CD4-positive, alpha-beta T cell treated with Interleukin-10 for 1 hour (primary cell): ENCODE results near the gene LRP1B.
"Not testable (repeated sequence)": the region's sequence is repeated elsewhere in the genome, so short reads cannot be mapped to it uniquely, and the experiment has no call there.

ENCODE experiments used
- DNase-seq: peaks from one replicate; pipeline ENCODE4 v3.0.0-alpha.2; 2020

The LRP1B gene

DNA sequence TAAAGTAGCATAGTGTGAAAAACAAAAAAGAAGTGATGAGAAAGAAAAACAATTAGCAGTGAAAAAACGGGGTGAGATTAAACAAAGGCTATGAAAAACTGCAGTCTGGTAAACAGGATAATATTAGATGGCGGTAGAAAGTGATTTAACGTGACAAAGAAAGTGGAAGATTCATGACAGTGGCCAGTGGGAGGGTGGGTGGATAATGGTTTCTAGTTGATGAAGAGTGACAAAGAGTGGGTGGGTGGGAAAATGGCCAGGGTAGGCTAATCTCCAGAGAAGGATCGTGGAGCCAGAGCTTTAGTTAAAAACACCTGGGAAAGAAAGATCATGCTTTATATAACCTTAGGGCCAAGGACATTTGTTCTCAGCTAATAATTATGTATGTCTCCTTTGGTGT lies 1667.8 kb downstream of the LRP1B start:
- DNase-seq: no peak

DNA sequence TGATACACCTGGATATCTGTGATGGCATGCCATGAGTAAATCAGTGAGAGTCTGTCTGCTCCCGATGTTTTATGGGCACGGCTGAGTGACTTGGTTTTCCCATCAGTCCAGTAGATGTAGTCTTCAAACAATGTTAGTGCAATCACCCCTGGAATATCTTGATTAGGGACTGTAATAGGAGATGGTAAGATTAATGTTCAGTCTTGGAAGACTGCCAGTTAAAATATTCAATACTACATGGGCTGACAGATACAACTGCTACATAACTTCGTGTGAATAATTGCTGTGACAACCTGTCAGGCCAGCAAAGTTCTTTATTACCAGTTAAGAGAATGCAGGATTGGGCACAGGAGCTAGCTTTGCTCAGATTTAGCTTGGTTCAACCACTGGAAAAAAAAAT lies 1673.3 kb downstream of the LRP1B start:
- DNase-seq: no peak

DNA sequence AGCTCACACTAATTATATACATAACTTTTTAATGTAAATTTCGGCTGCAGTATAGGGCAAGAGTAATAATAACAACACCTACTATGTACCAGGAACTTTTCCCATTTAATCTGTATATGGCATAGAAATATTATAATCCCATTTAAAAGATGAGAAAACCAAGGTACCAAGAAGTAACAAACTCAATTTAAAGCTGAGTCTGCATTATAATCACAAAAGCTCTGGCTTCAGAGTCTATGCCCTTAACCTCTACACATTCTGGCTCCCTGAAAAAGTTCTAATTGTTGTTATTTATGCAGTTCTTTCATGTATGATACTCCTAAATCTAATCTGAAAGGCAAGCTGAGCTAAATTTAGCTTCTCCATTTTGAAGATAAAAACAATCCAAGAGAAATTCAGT lies 1675.5 kb downstream of the LRP1B start:
- no peak for DNase-seq

DNA sequence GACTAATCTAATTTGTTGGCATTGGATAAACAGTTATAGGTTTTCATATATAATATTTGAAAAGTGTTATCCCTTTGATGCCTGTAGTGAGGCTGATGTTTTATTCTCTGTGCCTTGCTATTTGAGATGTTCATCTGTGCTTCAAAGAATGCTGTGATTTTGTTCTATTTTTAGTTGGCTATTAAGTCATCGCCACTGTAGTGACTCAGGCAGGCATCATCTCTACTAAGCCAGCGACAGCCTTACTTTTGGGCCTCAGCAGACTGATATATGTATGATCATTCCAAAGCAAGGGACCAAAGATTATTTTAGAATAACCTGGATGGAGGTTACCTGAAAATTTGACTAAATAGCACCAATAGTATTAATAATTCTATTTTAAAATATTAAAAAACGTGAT lies 1676.1 kb downstream of the LRP1B start:
- no peak for DNase-seq

DNA sequence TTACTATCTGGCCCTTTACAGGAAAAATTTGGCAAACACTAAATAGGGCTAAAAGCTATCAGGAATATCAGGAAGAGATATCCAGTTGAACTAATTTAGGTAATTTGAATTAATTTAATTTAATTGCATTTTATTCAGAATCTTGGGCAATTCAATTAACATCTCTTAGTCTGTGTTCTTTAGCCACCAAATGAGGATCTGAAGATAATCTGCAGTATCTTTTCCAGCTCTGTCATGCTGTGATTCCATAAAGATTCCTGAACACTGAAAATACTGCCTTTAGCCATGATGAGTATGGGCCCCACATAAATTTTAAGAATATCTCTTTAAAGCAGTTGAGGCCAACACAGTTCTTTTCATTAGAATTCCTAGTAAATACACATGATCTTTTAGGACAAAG lies 1679.5 kb downstream of the LRP1B start:
- DNase-seq: no peak

DNA sequence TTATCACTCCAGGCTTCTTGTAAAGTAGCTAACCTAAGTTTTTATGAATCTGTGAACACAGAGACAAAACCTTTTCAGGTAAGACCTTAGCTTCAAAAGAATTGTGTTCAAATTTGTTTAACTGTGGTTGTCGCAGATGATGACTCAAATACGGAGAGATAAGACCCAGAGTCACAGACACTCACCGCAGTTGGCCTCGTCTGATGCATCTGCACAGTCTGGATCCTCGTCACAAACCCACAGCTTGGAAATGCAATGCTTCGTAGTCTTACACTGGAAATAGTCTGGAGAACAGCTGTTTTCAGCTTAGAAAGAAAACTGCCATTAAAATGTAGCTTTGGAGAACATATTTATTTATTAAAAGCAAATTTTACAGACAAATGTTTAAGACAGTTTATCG lies 1688.5 kb downstream of the LRP1B start:
- DNase-seq: no peak

DNA sequence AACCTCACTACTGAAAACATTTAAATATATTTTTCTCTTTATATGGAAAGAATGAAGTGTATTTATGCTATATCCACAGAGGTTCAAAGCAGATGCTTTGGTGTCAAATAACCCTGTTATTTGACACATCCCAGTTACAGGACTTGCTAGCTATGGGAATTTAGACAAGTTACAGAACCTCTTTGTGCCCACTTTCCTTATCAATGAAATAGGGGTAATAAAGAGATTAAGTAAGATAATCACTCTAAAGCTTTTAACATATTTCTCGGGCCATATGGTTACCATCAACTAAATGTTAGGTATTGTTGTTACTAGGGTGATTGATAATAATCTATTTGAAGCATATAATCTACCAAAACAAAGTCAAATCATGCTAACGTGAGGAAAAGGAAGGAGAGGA lies 1690.0 kb downstream of the LRP1B start:
- no peak for DNase-seq

DNA sequence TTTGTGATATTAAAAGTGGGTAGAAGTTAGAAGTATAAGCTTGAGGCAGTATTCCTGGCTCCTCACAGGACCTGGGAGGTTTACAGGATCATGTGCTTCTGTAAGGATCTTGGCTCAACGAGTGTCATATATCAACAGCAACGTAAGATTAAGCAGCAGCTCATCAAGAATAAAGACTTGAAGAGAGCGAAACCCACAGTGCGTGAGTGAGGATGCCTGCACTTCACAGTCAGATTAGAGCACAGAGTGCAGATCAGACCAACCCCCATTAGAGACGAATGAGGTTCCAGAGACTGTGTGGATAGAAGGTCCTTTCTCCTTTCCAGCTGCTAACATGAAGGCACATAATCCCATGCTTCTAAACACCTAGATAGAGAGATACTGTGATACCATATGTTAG lies 1693.9 kb downstream of the LRP1B start:
- no peak for DNase-seq

DNA sequence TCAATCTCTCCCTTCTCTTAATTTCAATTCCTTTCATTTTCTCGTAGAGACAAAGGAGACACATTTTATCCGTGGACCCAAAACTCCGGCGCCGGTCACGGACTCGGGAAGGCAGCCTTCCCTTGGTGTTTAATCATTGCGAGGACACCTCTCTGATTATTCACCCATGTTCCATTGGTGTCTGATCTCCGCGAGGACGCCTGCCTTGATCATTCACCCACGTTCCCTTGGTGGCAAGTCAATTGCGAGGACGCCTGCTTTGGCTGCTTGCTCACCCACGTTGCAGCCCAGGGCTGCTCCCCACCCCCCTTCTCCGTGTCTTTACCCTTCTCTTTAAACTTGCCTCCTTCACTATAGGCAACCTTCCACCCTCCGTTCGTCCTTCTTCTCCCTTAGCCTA lies 1703.8 kb downstream of the LRP1B start:
- not testable (repeated sequence) for DNase-seq

DNA sequence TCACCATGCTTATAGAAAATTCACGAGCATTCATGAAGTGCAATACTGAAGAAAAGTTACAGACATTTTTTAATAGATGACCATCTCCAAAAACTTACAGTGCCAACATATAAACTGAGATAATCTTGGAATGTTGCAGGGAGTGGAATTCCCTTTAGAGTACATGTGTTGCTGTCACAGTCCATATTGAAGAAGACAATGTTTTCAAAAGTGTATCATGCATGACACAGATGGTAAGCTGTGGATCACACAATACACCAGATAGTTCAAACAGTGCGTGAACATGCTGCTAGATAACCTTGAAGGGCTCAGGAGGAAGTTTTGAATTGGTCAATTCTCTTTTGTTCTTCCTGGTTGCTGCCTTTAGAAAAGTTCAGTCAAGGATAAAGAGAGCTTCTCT lies 1706.3 kb downstream of the LRP1B start:
- no peak for DNase-seq

DNA sequence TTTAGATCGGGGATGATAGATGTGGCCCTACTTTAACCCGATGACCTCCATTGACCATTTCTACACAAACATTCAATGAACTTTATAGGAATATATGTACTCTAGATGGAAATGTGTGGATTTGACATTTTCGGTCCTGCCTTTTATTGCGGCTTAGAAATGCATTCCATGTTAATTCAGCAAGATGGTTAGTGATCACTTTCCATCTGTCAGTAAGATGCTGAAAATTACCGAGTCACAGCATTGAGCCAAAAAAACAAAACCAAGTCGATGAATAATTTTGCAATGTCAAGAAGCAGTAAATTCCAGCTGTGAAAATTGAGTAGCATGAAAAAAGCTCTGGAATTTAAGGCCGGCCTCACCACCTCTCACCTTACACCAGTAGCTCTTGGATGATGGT lies 1708.1 kb downstream of the LRP1B start:
- DNase-seq: no peak

DNA sequence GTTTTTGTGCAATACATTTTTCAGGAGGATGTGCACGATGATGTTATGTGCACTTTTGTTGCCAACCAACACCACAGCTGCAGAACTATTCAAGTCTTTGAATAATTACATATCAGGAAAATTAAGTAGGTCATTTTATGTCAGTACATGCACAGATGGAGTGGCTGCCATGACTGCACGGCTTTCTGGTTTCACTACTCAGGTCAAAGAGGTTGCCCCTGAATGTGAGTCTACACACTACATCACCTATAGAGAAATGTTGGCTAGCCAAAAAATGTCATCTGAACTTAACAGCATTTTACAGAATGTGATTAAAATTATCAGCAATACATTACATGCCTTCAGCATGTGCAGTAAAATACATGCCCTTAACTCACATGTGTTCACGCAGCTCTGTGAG lies 1713.3 kb downstream of the LRP1B start:
- no peak for DNase-seq

DNA sequence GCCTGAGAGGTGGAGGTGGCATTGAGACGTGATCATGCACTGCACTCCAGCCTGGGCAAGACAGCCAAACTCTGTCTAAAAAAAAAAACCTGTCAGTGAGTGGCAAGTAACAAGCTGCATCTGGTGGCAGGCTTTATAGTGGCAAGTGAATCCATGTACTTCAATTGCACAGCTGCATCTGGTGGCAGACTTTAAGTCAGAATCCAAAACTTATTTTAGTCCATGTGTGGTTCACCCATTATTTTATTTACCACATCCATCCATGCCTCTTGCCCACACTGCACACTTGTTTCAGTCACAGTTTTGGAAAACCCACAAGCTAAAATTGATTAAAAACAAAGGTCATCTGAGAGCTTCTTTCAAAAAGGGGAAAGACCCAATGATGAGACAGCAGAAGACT lies 1714.2 kb downstream of the LRP1B start:
- no peak for DNase-seq

DNA sequence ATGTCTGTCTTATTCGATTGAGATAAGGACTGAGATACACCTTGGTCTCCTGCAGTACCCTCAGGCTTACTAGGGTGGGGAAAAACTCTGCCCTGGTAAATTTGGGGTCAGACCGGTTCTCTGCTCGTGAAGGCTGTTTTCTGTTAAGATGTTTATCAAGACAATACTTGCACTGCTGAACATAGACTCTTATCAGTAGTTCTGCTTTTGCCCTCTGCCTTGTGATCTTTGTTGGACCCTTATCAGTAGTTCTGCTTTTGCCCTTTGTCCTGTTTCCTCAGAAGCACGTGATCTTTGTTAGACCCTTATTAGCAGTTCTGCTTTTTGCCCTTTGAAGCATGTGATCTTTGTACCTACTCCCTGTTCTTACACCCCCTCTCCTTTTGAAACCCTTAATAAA lies 1715.8 kb downstream of the LRP1B start:
- not testable (repeated sequence) for DNase-seq

DNA sequence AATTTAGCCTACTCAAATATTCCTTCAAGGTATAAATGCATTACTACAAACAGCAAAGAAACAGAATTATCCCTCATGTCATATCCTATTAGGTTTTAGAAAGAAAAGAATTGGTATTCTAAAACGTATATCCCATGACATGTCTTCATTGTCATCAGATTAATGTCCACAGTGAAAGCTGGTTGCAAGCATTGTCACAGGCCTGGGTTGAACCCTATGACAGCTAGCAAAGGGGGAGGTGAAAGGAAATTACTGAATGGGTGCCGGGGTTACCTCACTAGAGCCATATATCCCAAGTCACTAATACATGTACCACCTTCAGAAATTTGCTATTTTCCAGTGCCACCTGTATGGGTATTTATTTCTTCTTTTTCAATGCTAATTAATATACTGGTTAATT lies 1720.1 kb downstream of the LRP1B start:
- DNase-seq: no peak

DNA sequence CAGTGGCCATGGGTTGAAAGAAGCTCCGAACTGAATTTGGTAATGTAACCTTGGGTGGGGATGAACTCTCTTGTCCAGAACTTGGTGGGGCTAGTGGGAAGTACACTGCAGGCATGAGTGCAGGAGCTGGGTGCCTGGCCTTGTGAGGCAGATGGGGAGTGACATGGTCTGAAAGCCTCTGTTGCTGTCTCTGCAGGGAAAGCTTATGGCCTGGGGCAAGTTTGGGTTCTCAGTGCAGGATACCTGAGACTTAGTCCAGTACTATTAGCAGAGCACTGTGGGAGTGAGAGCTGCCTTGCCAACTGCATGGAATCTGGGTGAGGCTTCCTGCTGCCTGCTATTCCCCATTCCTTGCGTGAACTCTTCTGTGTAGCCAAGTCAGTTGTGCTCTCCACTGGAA lies 1729.8 kb downstream of the LRP1B start:
- no peak for DNase-seq

DNA sequence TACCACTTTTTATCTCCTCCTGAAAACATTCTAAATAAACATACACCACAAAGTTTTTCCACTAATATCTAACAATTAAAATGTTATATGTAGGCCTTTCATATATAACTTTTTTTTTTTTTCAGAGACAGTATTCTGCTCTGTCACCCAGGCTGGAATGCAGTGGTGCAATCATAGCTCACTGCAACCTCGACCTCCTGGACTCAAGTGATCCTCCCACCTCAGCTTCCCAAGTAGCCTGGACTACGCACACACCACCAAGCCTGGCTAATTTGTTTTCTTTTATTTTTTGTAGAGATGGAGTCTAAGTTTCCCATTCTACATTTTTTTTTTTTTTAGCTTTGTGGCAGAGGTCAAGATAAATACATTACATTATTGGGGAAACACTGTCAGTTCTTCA lies 1738.0 kb downstream of the LRP1B start:
- DNase-seq: no peak

DNA sequence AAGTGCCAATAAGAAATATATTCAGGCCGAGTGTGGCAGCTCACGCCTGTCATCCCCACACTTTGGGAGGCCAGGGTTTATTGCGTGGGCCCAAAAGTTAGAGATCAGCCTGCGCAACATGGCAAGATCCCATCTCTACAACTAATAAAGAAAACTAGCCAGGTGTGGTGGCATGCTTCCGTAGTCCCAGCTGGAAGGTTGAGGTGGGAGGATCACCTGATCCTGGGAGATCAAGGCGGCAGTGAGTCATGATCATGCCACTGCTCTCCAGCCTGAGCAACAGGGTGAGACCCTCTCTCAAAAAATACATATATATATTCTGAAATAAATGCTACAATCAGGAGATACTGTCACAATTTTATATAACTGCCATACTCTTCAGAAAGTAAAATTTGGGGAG lies 1745.9 kb downstream of the LRP1B start:
- no peak for DNase-seq

DNA sequence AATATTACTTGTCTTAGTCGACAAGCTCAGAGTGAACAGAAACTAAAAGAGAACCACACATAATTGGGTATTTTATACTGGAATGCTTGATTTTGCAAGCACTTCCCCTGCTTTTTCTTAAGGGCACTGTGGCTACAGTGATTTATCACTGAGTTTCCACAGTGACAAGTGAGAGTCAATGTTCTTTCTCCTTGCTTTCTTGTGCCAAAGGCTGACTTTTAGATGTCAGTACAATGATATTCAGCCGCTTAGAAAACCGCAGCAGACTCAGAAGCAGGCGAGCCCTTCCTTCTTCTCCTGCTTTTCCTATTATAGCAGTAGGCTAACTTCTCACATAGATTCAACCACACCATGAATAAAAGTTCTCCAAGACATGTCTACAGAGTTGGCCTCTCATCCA lies 1747.0 kb downstream of the LRP1B start:
- no peak for DNase-seq

DNA sequence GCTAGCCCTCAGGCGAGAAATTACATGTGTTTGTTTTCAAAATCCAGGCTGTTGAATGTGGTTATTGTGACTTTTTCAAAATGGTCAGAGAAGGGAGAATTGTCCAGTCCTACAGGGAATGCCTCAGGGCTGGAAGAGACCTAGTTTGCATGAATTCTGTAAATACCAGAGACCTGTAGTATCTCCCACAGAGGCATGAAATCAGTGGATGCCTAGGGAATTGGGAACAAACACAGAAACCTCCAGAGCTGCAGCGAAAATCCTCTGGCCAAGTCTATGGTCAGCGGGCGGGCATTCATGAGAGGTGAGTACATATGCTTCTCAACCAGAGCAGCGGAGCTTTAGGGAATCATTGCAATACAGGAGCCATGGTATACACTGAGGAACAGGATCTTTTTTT lies 1754.1 kb downstream of the LRP1B start:
- no peak for DNase-seq

DNA sequence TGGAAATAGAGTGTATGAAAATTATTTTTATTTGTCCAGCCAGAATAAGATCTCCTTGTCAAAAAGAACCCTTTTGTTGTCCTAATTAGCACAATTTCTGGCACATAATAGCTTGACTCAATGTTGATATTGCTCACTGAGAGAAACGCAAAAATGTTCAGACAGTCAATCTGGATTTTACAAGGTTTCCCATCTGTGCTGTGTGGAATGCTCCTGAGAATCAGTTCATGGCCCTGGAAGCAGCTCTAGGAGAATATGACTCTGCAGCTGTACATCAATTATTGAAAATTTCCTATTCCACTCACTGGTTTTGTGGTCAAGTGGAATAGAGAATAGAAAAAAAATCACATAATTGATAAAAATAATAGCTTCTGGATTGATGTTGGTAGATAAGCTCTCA lies 1767.7 kb downstream of the LRP1B start:
- no peak for DNase-seq

DNA sequence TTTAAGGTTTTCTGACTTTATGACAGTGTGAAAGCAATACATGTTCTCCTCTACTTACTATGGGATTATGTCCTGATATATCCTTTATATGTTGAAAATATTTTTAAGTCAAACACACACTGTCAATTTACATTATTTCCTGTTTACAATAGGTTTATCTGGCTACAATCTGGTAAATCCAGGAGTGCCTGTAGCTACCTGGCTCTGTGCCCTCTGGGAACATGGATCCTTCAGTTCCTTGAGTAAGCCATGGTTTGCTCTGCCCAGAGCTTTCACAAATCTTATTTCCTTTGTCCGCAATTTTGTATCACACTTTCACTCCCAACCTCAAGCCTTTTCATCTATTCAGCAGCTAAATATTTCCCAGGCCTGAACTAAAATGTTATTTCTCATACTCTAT lies 1768.5 kb downstream of the LRP1B start:
- no peak for DNase-seq

DNA sequence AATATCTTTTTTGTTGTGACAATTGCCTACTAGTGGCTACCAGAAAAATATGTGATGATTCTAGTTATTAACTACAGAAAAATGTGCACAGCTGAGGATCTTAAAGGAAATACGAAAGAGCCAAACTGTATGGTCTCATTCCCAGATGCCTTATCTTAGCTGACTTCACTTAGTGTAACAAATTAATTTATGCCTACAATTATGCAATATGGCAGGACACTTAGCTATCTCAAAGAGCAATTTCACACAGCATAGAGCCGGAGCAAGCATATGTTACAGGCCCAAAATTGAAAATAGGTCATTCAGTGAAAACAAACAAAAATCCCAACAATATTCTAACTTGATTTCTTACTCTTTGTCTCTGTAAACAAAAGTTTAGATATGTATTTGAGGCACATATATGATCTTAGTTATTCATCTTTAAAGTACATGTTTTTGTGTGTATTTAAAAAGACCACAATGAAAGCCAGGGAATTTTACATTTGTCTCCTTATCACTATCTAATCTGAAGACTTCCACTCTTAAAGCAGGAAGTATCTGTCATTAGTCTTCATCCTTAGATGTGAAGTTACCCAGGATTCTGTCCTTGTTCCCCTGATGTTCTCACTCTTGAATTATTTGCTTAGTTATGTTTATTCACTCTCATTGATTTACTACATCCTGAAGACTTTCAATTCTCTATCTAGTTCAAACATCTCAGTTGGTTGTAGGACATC lies 1771.6 kb downstream of the LRP1B start:
- no peak for DNase-seq

DNA sequence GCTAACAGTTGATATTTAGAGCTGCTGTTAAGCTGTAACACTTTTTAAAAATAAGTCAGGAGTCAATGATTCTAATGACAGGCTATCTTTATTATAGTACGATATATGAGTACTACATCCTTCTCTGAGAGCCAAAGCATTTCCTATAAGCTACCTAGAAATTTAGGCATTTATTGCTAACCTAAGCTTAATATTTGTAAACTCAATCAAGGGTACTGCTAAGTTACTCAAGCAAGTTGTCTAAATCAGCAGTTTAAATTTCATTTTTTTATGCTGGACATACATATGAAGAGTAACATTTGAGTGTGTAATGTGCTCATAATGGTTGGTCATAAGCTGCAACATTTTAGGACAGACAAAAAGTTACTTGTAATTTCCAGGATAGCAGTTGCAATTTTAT lies 1774.1 kb downstream of the LRP1B start:
- no peak for DNase-seq

DNA sequence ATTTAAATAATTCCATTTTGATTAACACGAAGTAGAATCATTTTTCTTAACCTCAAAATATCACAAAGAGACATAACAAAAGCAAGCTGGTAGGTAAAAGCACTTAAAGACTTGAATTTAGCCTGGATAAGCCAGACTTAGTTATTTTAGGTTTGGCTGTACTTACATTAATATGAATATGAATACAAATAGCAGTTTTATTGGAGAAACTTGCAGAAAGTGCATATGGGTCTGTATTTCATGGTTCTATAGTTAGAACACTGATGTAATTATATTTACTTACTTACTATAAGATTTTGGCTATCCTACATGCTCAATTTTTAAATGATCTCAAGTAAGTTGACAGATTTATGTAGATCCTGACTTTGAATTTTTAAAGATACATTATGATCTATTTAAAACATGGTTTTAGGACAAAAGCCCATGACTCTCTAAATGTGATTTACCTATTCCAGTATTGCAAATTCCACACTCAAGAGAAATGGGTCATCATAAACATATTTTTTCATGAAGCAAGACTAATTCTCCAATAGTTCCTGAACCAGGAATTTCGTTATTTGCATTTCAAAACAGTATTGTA lies 1775.2 kb downstream of the LRP1B start:
- no peak for DNase-seq
